Measurements from ENCODE around the gene PLEKHM3.

The PLEKHM3 gene

DNA sequence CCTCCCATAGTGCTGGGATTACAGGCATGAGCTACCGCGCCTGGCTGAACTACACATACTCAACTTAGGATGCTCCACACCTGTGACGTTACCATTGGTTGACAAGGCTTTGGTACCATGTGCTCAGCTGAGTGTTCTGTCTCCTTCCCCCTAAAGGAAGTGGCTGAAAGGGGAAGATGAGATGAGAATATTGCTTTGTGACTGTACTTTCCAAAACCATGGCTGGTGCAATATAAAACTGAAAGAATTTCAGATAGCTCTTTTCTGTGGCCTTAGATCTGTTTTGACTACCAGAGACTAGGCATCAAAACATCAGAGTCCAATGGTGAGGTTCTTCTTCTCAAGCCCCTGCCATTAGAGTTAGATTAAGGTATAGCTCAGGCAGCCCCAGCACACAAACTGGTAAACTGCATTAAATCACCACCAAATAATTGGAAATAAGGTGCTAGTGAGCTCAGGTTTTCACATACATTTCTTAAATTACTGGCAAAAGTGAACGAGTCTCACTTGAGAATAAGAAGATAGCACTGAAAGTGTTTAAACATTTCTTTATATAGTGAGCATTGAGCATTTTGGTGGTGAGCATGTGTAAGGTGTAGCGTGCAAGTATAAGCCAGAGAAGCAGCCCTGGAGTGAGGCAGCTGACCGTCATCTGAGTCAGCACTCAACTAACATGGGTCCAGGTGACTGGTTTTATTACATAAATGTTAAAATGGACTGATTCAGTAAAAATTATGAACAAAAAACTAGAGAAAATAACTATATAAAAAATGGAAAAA is 142.1 kb downstream of the PLEKHM3 start:
- DNase-seq (ENCODE audit: low spot score) = no peak

DNA sequence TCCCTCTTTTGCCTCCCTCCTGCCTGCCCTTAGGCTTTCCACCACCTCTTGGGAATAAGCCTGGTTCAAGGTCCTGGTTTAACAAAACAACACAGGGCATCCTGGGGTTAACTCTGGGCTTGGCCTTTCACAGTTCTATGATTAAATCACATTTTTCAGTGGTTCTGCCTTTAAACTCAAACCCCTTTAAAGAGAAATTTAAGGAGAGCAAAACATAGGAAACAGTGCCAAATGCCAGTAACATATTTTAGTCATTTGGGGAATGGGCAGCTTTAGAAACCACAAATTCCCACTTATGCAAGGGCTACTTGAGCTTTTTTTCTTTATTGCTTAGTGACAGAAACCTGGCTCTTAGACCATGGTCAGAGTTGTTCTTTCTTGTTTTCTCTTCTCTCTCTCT is 143.4 kb downstream of the PLEKHM3 start:
- no peak for DNase-seq (ENCODE audit: low spot score)

DNA sequence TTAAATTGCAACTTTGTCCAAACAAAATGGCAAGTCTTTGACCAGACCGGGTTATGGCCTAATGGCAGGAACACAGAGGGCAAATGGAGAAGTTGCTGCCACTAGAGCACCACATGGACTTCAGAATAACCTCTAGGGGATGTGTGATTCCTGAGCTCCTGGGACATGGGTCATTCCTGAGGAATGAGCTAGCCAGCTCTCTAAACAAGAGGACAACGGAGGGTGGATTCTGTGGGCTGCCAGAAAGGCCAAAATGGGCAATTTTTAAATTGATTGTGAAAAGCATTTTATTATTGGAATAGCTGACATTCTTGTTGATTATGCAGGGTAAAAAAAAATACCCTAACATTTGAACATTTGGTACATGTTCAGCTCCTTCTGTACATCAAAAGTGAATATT is 145.8 kb downstream of the PLEKHM3 start:
- no peak for DNase-seq (ENCODE audit: low spot score)

DNA sequence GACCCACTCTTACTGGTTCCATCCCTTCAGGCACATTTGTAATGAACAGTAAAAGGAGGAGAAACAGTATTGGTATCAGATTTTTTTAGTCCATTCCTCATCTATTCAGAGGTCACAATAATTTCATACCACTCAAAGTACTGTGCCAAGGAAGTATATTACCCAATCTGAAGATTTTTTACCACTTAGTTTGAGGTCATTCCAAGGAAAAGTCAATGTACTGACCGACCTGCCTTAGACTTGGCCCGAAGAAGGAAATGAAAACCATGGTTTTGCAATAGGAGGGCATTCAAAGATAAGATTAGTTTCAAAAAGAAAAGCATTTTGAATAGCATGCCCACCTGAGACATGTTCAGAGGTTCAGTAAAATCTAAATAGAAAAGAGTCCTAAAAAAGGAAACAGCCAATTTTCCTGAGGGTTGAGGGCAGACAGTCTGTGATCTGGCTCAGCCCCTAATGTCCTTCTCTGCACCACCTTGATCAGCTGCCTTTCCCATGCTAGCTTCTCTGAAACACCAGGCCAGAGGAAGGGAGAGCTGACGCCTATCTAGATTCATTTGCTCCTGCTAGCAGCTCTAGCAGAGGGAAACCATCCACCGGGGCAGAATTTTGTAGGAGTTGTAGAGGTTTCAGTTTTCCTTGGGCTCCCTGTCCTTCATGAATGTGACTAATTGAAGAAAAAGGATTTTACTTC is 148.3 kb downstream of the PLEKHM3 start:
- DNase-seq (ENCODE audit: low spot score) = no peak

DNA sequence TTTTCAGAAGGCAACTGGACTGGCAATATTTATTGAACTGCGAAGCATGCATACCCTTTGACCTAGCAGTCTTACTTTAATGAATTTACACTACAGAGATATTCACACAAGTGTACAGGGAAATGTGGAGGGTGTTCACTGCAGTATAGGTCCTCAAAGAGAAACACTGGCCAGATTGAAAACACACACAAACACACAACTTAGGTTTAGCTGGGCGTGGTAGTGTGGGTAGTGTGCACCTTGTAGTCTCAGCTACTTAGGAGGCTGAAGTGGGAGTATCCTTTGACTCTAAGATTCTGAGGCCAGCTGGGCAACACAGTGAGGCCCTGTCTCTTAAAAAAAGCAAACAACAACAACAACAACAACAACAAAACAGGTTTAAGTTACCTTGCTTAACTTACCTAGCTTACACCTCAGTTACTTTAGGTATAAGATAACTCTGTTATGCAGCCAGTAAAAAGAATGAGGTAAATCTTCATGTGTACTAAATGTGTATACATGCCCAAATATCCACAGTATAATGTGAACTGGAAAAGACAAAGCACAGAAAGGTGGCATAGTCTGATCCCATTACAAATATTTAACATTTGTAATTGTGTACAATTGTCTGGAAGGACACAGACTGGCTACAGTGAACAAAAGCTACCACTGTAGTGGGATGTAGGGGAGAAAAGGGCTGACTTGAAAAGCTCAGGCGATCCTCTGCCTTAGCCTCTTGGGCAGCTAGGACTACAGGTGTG is 149.7 kb downstream of the PLEKHM3 start:
- no peak for DNase-seq (ENCODE audit: low spot score)

DNA sequence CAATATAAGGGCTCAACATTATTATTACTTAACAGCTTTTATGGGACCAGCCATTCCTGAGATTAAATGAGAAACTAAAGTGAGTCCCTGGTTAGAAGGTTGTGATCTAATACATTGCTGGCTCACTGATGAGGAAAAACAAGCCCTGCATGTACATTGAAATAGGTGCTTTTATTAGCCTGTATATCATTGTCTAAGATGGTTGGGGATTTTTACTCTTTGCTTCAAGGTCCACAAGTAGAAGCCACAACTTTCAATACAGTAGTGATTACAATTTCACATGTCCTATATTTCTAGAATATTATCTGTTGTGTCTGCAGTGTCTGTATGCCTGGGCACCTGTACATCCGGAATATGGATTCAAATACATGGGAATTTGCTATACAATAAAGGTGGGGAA is 151.5 kb downstream of the PLEKHM3 start:
- DNase-seq (ENCODE audit: low spot score) = no peak

DNA sequence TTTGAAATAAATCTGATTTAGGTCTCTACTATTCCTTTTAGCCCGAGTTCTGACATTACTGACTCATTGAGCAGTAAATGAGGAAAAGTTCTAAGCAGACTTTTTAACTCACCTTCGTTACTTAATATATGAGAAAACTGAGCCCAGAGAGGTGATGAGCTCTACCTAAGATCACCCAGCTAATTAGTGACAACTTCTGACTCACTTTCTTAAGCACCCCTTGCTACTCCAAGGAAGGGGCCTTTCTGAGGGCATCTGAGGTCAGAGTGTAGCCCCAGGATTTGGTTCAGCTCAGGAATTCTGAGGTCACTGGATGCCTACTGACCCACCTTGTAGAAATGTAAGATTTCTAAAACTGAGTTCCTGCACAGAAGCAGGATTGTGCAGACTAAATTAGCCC is 153.4 kb downstream of the PLEKHM3 start:
- DNase-seq (ENCODE audit: low spot score) = no peak

DNA sequence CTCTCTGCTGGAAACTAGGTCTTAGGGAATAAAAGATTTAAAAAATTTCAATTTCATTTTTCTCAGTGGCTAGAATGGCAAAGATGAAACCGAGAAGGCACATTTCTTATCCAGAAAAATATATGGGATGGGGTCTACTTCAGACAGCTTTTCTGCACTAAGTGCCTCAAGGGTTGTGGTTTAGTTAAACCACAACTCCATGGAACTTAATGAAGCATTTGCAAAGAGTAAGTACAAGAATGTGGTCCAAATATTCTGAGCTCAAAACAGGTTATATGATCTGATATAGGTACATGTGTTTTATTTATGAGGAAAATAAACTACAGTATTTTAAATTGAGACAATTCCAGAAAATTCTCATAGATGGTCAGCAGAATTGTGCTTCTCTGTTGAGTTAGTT is 153.8 kb downstream of the PLEKHM3 start:
- DNase-seq (ENCODE audit: low spot score) = no peak

DNA sequence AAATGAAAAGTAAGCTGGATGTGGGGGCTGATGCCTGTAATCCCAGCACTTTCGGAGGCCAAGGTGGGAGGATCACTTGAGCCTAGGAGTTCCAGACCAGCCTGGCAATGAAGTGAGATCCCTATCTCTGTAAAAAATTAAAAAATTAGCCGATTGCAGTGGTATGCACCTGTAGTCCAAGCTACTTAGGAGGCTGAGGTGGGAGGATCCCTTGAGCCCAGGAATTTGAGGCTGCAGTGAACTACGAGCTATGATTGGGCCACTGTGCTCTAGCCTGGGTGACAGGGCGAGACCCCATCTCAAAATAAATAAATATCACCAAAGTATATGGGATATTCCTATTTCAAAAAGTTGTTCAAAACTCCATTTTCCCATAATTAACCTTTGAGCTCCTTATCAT is 154.5 kb downstream of the PLEKHM3 start:
- no peak for DNase-seq (ENCODE audit: low spot score)

DNA sequence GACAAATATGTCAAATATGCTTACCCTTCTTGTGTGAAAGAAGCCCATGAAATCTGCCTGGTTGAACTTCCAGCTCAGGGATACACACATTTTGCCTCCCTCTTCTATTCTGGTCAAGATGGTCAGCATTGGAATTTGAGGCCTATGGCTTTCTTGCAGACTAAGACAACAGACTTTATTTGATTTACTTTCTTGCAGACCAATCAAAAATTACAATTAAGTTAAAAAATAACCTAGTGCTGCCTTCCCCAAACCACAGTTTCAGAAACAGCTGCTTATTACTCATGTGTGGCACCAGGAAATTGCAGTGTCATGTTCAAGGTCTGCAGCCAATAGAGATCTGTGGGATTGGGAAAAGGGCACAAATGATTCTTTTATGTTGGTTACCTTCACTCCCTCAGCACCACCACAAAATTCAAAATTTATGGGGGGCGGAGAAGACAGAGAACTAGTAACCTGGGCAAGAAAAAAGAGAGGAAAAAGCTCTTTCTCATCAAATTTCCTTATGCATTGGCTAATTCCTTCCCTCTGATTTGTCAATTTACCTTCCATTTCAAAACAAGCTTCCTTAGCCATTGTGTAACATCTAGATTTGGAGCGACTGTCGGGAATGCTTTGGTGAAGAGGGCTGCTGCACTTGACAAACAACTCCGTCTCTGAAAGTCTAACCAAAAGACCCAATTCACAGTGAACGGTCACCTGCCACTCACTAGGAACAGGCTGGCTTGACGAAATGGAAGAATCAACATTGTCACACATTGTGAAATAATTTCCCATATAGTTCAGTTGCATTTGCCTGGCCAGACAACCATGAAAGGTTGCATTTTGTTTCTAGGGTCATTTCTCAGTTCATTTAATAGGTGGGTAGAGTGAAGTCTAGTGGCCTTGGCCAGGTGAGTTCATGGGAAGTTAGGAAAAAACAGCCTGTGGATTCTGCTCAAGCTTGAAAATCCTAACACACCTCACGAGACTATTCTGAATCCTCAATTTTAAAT is 155.2 kb downstream of the PLEKHM3 start:
- no peak for DNase-seq (ENCODE audit: low spot score)

DNA sequence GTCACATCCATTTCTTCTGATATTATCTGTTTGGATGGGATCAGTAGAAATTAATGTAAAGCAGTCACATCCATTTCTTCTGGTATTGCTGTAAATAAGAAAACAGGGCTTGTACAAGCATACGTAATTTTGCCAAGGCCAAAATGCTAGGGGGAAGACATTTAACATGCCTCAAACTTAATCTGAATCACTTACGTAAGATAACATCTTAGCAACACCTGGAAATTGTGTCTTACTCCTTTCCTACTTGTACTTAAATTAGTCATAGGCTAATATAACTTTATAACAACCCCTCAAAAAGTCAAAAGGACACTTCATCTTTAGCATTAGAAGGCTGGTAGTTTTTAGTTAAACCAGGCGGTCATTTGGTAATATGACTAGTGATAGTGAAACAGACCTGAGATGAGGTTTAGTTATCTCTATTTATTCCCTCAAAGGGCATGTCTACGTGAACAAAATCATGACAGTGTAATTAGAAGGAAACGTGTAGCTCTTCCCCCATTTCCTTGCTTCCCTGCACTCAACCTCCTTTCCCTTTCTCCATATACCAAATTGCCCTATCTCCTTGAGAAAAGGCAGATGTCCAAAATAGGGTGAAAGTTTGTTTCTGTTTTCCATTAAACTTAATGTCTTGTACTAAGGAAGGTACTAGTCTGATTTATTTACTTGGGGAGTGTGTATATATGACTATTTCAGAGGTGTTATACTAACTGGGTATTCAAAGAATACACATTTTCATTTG is 156.3 kb downstream of the PLEKHM3 start:
- DNase-seq (ENCODE audit: low spot score) = no peak

DNA sequence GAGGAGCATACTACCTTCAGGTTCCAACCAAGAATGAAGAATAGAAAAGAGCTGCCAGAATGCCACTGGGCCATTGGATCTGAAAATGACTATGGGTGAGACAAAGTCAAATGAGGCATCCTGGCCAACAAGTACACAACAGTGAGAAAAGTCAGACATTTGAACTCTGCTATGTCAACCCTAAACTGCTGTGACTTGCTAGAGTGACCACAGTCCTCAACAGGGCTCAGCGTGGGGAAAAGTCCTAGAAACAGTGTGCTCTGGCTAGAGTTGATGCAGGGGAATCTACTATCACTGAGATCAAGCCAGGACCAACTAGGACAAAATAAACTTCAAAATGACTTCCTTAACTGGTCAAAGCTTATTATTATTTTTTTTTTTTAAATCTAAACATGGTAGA is 157.4 kb downstream of the PLEKHM3 start:
- DNase-seq (ENCODE audit: low spot score) = no peak

DNA sequence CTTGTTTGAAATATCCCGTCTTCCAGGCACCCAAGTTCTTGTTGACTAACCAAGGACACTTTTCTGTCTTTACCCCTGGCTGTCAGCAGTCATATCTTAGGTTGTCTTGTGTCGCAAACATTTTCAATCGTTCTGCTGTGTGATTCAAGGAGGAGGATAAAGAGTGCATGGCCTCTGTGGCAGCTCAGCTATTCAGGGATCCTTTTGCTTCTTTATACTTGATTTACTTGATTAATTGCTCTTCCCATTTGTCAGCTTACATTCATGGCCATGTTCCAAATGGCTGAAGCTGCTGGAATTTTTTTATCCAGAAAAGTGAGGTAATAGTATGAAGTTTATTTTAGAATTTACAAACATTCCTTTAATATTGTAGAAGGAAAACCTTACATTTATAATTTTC is 158.3 kb downstream of the PLEKHM3 start:
- DNase-seq (ENCODE audit: low spot score) = no peak

DNA sequence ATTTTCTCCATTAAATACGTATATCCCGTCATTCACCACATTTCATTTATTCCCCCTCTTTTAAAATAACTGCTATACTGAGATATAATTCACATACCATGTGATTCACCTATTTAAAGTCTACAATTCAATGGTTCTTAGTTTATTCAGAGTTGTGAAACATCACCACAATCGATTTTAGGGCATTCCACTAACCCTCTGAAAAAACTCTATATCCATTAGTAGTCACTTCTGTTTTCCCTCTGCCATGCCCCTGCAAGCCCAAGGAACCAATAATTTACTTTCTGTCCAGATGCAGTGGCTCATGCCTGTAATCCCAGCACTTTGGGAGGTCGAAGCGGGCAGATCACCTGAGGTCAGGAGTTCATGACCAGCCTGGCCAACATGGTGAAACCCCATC is 160.1 kb downstream of the PLEKHM3 start:
- no peak for DNase-seq (ENCODE audit: low spot score)

DNA sequence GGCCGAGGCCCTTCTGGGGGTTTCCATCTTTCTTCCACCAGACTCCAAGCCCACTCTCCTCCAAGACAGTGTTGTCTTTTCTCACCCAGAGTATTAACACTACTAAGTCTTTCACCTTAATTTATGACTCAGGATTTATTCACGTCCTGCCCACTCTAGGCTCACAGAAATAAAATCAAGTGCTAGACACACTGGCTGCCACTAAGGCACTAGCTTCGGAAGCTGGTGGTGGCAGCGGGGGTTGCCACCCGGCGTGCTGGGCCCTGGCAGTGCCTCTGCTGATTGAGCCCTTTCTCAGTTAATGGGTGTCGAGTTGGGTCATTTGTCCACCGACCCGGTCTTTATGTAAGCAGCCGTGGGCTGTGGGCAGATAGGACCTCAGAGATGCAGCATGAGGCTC is 162.0 kb downstream of the PLEKHM3 start:
- no peak for DNase-seq (ENCODE audit: low spot score)

DNA sequence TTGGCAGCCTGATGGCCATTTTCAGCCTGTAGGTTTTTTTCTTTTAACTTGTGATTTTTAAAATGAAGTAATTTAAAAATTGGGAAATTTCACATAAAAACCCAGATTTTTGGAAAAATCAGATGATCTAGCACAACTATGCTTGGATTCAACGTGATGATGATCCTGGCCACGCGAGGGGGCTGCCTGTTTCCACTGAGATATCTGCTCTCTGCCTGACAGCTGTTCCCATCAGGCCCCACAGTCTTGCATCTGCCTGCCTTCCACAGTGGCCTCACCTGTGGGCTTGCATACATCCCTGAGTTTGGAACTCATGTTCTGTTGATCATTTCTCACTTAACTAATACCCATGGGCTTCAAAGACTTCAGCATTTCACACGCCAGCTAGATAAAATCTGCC is 163.5 kb downstream of the PLEKHM3 start:
- DNase-seq (ENCODE audit: low spot score) = no peak

DNA sequence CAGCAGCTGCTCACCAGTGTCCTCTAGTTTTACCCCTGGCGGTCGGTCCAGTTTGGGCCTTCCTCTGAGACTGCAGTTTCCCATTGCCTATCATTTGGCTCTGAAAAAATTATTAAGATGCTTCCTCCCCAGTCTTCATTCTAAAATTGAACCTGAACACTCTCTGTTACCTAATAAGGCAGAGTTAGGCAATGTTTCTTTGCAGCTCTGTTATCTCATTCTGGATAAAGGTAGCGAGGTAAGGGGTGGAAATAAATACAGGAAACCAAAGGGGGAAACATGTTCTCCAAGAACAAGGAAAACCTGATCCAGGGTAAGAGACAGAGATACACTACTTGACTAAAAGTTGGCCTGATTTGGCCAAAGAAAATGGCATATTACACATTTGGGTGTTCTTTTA is 164.6 kb downstream of the PLEKHM3 start:
- DNase-seq (ENCODE audit: low spot score) = no peak

DNA sequence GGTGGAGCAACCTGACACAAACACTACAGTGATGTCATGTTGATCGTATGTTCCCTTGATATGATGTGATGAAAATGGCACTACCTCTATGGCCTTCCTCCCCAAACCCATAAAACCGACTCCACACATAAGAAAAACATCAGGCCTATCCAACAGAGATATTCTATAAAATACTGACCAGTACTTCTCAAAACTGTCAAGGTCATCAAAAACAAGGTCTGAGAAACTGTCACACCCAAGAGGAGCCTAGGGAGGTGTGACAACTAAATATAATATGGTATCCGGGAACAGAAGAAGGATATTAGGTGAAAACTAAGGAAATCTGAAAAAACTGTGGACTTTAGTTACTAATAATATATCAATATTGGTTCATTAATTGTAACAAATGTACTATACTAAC is 169.7 kb downstream of the PLEKHM3 start:
- no peak for DNase-seq (ENCODE audit: low spot score)

DNA sequence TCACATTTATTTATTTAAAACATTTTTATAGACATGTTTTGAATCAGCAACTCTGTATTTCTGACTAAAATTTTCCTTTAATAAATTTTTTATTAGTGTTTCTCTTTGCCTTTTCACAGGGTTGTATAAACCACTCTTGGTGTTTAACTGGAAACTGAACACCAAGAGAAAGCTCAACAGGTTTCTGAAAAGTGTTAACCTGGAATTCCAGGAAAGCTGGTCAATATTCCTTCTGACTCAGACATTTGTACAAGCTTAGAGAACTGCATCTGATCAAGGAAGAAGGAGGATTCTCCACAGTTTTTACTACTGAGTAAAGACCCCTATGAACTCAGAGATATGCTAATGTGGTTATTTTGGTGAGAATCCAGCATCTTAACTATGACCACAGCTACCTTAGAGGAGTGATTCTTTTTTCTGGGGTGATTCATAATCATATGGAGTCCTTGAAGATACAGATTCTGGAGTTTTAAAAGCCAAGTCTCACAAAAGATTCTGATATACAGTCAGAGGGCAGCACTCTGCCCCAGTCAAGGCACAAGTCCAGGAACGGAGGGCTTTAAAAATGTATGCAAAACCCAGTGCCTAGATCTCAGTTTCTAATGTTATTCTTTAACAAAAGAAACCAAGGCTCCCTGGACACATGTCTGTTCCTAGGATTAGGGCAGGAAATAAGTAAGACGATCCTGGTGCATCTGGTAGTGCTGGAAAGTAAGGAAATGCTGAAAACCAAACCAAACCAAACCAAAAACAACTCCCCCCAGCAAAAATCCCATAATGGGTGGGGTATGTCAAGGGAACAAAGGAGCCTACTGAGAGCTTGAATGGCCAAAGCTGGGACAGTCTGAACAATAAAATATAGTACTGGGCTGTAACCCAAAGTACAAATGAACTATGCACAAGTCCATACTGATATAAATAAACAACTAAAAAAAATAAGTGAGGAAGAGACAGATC is 170.6 kb downstream of the PLEKHM3 start:
- no peak for DNase-seq (ENCODE audit: low spot score)

DNA sequence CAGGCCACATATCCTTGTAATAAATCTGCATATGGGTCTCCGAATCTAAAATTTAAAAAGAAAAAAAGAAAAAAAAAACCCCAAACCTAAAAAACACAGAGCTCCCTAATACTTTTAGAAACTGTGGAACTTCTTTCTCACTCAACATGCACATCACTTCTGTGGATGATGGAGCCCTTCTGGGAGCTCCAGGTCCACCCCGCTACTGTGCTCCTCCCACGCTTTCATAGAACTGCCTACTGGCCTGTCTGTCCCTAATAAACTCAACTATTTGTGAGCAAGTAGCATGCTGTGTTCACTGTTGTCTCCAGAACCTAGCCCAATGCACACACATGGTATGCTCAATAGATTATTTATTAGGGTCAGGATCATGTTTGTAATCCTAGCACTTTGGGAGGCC is 172.5 kb downstream of the PLEKHM3 start:
- no peak for DNase-seq (ENCODE audit: low spot score)

Measured in iPS-NIHi11 (cell line).